Measurements from ENCODE around the gene XKR8. TPM values are rescaled to one million over a fixed set of nuclear protein-coding genes. Genes with fewer than 3 reads are reported as not detected.

The XKR8 gene
- total and polyA plus RNA-seq, 10 of the 15 experiments (the other 5 are each of a cell fraction or from before 2014, with no cell fraction given) = 0.80 to 3.7 (median 2.6) TPM

- CTCF ChIA-PET = interaction anchor here (0.6 to 2.0 kb wide), 4 partner anchors 9 to 301 kb away, joined by 3 to 6 read pairs (median 3); no protein-coding TSS in a partner anchor
- no peak overlapping the region for H2AFZ ChIP-seq (ENCODE audit: control insufficient read depth, low read depth, low read length)
- no peak for ATAC-seq
- WGBS (ENCODE audit: insufficient coverage, insufficient replicate concordance, low lambda C conversion rate, missing lambda C conversion rate) = 98% methylated on average over 6 of the region's 6 CpGs
- no peak overlapping the region for H3K27ac ChIP-seq (ENCODE audit: control insufficient read depth, insufficient read depth)
- BruUV-seq (replicated peaks) = no TSS peak
- H3K4me3 ChIP-seq = no peak overlapping the region
- no peaks in the 10 kb centered on the region for H3K4me1 ChIP-seq (ENCODE audit: control insufficient read depth, insufficient read depth, low read length)
- H4K20me1 ChIP-seq (ENCODE audit: control insufficient read depth, insufficient read depth) = no peaks in the 10 kb centered on the region
- RAD21 ChIA-PET (ENCODE audit: unreplicated experiment) = interaction anchor here (1.2 to 1.5 kb wide), 2 partner anchors 22 to 79 kb away, joined by 3 read pairs; no protein-coding TSS in a partner anchor
- H3K9me3 ChIP-seq (replicated peaks; ENCODE audit: control insufficient read depth, insufficient read depth, low read length) = no peaks in the 10 kb centered on the region
- H3K79me2 ChIP-seq (ENCODE audit: control insufficient read depth, insufficient read depth, low read length) = no peaks in the 10 kb centered on the region
- no peak for DNase-seq (ENCODE audit: low read depth, low spot score)
- SMC1A ChIA-PET (ENCODE audit: uncharacterized antibody, unreplicated experiment) = no interaction called here
- no peak for FAIRE-seq
- no peak overlapping the region for H3K9ac ChIP-seq (ENCODE audit: control insufficient read depth, insufficient read depth, low read length)
- H3K27me3 ChIP-seq (replicated peaks in 1 of 2; ENCODE audit: control insufficient read depth in 2 of 2, insufficient read depth in 2 of 2, low read length in 1 of 2) = no peaks in the 10 kb centered on the region
- intact Hi-C loops (cut with micrococcal nuclease; ENCODE audit: unreplicated experiment) = no loop called here
- H3K36me3 ChIP-seq (ENCODE audit: control insufficient read depth in 2 of 2, insufficient read depth in 2 of 2, low read length in 1 of 2) = peaks cover 6 to 9% of the 10 kb centered on the region in 2 experiments; a peak in 3 of 4 replicates
- TF ChIP-seq GABPA (IDR thresholded peaks at IDR 0.05; ENCODE audit: low read depth) (no peak), SIN3A (IDR thresholded peaks at IDR 0.05; ENCODE audit: low read depth, low read length) (no peak), ZBTB33 (IDR thresholded peaks at IDR 0.05) (no peak), MEF2B (IDR thresholded peaks at IDR 0.05; ENCODE audit: partially characterized antibody, poor library complexity, severe bottlenecking) (no peak), SREBF1 (IDR thresholded peaks at IDR 0.05; ENCODE audit: low read length) (no peak), YBX1 (IDR thresholded peaks at IDR 0.05) (no peak), E4F1 (IDR thresholded peaks at IDR 0.05; ENCODE audit: borderline replicate concordance, partially characterized antibody) (no peak), SMAD5 (IDR thresholded peaks at IDR 0.05; ENCODE audit: low read depth) (no peak), ELK1 (IDR thresholded peaks at IDR 0.05; ENCODE audit: low read depth, low read length) (no peak), EP300 (IDR thresholded peaks at IDR 0.05; ENCODE audit: borderline replicate concordance in 1 of 2, control insufficient read depth in 1 of 2, low read depth in 2 of 2, low read length in 2 of 2) (no peak), CHD4 (IDR thresholded peaks at IDR 0.05) (no peak), NFIC (IDR thresholded peaks at IDR 0.05; ENCODE audit: low read depth, low read length) (no peak)
- H3K4me2 ChIP-seq (ENCODE audit: control insufficient read depth, insufficient read depth) = no peak overlapping the region
- in situ Hi-C loops (cut with MboI) = no loop called here
- POLR2A ChIA-PET = interaction anchor here (0.5 kb wide), 1 partner anchor 51 kb away, joined by 6 read pairs; no protein-coding TSS in a partner anchor
These were observed 10.6 kb downstream of the XKR8 start for GRCh38 chr1:27970401-27970800.

Data from GM12878 (cell line).